GM12872 (cell line): ENCODE results near the gene BEX4.
A peak's percentile ranks its signal among the peaks of the same experiment; 100 is the strongest.

ENCODE experiments used
- CTCF ChIP-seq: IDR thresholded peaks from 3 replicates; pipeline ENCODE4 v1.5.1; 2011; ENCODE audit warnings: low read depth, mild to moderate bottlenecking, low read length, moderate library complexity; ENCODE audit not compliant: insufficient read depth

BEX4 gene

GRCh38 chrX:103197721-103198306 lies 17.1 kb upstream of the BEX4 start:
- no peak for TF ChIP-seq CTCF

GRCh38 chrX:103201041-103201440 lies 13.9 kb upstream of the BEX4 start:
- TF ChIP-seq CTCF, result no peak

GRCh38 chrX:103210056-103210455 lies 4.9 kb upstream of the BEX4 start:
- TF ChIP-seq CTCF, result no peak

- TF ChIP-seq CTCF, result peak; percentile 51
These were observed 3.7 kb upstream of the BEX4 start for GRCh38 chrX:103211012-103211715.

DNA sequence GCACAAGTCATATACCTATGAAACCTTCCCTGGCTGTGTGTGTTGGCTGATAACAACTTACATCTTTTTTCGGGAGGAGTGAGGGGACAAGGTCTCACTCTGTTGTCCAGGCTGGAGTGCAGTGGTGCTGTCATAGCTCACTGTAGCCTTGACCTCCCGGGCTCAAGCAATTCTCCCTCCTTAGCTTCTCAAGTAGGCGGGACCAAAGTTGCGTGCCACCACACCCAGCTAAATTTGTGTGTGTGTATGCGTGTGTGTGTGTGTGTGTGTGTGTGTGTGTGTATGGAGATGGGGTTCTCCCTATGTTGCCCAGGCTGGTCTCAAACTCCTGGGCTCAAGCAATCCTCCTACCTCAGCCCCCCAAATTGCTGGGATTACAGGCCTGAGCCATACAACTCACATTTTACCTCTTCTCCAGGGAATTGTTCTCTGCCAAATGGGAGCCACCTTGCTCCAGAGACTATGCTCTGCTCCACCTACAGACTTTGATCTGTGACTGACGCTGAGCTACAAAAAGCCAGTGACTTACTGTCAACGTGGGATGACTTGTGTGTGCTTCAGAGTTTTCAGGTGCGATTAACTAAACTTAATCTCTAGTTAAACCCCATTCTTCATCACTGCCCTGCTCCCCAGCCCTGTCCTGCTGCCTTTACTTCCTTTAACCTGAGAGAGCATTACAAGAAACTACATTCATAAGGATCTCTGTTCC lies 2.0 kb upstream of the BEX4 start:
- TF ChIP-seq CTCF, result no peak

GRCh38 chrX:103215425-103215991 lies 600 bp downstream of the BEX4 start:
- TF ChIP-seq CTCF, result no peak
